NCI-H1092 (cell line): Measurements from ENCODE around the gene MTHFD1L.
"Not testable (repeated sequence)": the region's sequence is repeated elsewhere in the genome, so short reads cannot be mapped to it uniquely, and the experiment has no call there.

Experiments used
- DNase-seq: peaks from one replicate; lab custom pipeline; 2025; lab: John Stamatoyannopoulos, UW

The MTHFD1L gene

GRCh38 chr6:151096691-151097606 lies 231.4 kb downstream of the MTHFD1L start:
- DNase-seq, result no peak

GRCh38 chr6:151098166-151098565 lies 232.7 kb downstream of the MTHFD1L start:
- no peak for DNase-seq

- DNase-seq, result no peak
Measured at GRCh38 chr6:151100326-151100725, 234.8 kb downstream of the MTHFD1L start.

- DNase-seq, result no peak
Measured at GRCh38 chr6:151101161-151101815, 235.8 kb downstream of the MTHFD1L start.

- DNase-seq, result no peak
Measured at GRCh38 chr6:151101816-151102694, 236.6 kb downstream of the MTHFD1L start.

- no peak for DNase-seq
Measured at GRCh38 chr6:151103266-151103665, 237.8 kb downstream of the MTHFD1L start.

- no peak for DNase-seq
Measured at GRCh38 chr6:151107897-151108427, 242.5 kb downstream of the MTHFD1L start.

GRCh38 chr6:151108548-151108947 lies 243.0 kb downstream of the MTHFD1L start:
- DNase-seq, result no peak

GRCh38 chr6:151109361-151109760 lies 243.9 kb downstream of the MTHFD1L start:
- DNase-seq, result no peak

GRCh38 chr6:151109869-151110575 lies 244.5 kb downstream of the MTHFD1L start:
- no peak for DNase-seq

GRCh38 chr6:151110576-151110905 lies 245.0 kb downstream of the MTHFD1L start:
- no peak for DNase-seq

- no peak for DNase-seq
Measured at GRCh38 chr6:151111670-151112069, 246.2 kb downstream of the MTHFD1L start.

- DNase-seq, result no peak
Measured at GRCh38 chr6:151112130-151112529, 246.6 kb downstream of the MTHFD1L start.

GRCh38 chr6:151112884-151113283 lies 247.4 kb downstream of the MTHFD1L start:
- not testable (repeated sequence) for DNase-seq

- DNase-seq, result no peak
Measured at GRCh38 chr6:151113641-151114040, 248.1 kb downstream of the MTHFD1L start.

GRCh38 chr6:151118461-151119123 lies 253.1 kb downstream of the MTHFD1L start:
- no peak for DNase-seq

- no peak for DNase-seq
Measured at GRCh38 chr6:151119823-151120524, 254.5 kb downstream of the MTHFD1L start.

GRCh38 chr6:151121900-151122299 lies 256.4 kb downstream of the MTHFD1L start:
- DNase-seq, result no peak

- DNase-seq, result not testable (repeated sequence)
Measured at GRCh38 chr6:151123641-151124040, 258.1 kb downstream of the MTHFD1L start.

- DNase-seq, result not testable (repeated sequence)
Measured at GRCh38 chr6:151125242-151125641, 259.7 kb downstream of the MTHFD1L start.
